Measurements from ENCODE around the gene LGALS4. TPM values are rescaled to one million over a fixed set of nuclear protein-coding genes. Genes with fewer than 3 reads are reported as not detected.
"Not testable (repeated sequence)": the region's sequence is repeated elsewhere in the genome, so short reads cannot be mapped to it uniquely, and the experiment has no call there.

Gene LGALS4
- total RNA-seq, 4 donors from 2014 or later: 1.1 to 2.7 (median 1.9) TPM

GRCh38 chr19:38816131-38816750 lies 3.5 kb upstream of the LGALS4 start:
- no peak overlapping the region for H3K4me3 ChIP-seq (ENCODE audit: low read depth, poor library complexity, severe bottlenecking)
- no peak for TF ChIP-seq POLR2A (IDR thresholded peaks at IDR 0.05)
- TF ChIP-seq CTCF (IDR thresholded peaks at IDR 0.05): no peak
- DNase-seq (ENCODE audit: low spot score in 2 of 2): no peak
- WGBS, 2 donors: 95% methylated on average over 17 to 18 of the region's 18 CpGs
- intact Hi-C loops (cut with DNase I; ENCODE audit: low total_unique reads): no loop called here

- DNase-seq (ENCODE audit: low spot score in 2 of 2): no peak
- H3K4me3 ChIP-seq (ENCODE audit: low read depth, poor library complexity, severe bottlenecking): no peak overlapping the region
- WGBS, 2 donors: 88 to 90% methylated on average over 34 of the region's 34 CpGs
- intact Hi-C loops (cut with DNase I; ENCODE audit: low total_unique reads): no loop called here
- TF ChIP-seq CTCF (IDR thresholded peaks at IDR 0.05) (no peak), POLR2A (IDR thresholded peaks at IDR 0.05) (no peak)
These were observed 2.6 kb upstream of the LGALS4 start for GRCh38 chr19:38815059-38816001.

DNA sequence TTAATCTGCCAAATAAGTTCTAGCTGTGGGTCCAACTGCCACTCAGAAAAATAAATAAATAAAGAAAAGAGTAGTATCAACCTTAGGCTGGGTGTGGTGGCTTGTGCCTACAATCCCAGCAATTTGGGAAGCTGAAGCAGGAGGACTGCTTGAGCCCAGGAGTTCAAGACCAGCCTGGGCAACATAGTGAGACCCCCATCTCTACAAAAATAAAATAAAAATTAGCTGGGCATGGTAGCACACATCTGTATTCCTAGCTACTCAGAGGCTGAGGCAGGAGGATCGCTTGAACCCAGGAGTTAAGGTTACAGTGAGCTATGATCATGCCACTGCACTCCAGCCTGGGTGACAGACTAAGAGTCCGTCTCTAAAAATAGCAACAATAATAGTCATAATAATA lies 1.2 kb upstream of the LGALS4 start:
- WGBS, 2 donors: 84% methylated on average over 2 of the region's 2 CpGs
- DNase-seq (ENCODE audit: low spot score in 2 of 2); H3K4me3 ChIP-seq (ENCODE audit: low read depth, poor library complexity, severe bottlenecking); intact Hi-C loops (cut with DNase I; ENCODE audit: low total_unique reads): not testable (repeated sequence)

GRCh38 chr19:38813323-38813722 lies 578 bp upstream of the LGALS4 start:
- H3K4me3 ChIP-seq (ENCODE audit: low read depth, poor library complexity, severe bottlenecking): no peak overlapping the region
- DNase-seq (ENCODE audit: low spot score in 2 of 2): no peak
- 92% methylated on average over 6 of the region's 6 CpGs for WGBS, 2 donors
- intact Hi-C loops (cut with DNase I; ENCODE audit: low total_unique reads): no loop called here
- no peak for TF ChIP-seq CTCF (IDR thresholded peaks at IDR 0.05)
- no peak for TF ChIP-seq POLR2A (IDR thresholded peaks at IDR 0.05)

DNA sequence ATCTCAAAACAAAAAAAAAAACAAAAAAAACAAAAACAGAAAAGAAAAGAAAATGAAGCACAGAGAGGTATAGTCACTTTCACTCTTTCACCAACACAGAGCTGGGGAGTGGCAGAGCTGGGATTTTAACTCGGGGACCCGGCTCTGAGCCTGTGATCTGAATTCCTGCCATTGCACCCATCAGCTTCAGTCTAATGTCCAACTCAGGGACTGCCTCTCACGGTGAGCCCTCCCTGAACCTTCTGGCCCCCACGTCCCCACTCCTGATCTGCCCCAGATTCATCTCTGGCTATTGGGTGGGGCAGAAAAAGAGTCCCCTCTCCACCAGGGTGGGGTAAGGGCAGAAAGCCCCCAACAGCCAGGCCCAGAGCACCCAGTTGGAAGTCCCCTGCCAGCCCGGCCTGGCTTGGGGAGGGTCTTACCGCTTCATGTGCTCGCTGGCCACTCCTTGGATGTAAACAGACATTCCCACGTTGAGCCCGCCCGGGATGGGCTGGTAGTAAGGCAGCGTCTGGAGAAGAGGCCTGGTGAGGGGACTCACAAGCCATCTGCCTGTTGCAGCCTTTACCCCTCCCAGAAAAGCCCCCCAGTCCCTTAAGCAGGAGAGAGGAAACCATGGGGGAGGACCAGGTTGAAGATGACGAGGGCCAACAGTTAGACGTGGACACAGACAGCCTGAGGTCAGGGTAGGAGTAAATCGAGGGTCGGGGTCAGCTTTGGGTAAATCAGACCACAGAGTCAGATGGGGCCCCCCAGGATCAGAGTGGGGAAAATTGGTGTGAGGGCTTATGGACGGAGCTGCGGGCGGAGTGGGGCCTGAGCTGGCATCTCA lies 520 bp downstream of the LGALS4 start:
- no peak for DNase-seq (ENCODE audit: low spot score in 2 of 2)
- TF ChIP-seq CTCF (IDR thresholded peaks at IDR 0.05) (no peak), POLR2A (IDR thresholded peaks at IDR 0.05) (no peak)
- WGBS, 2 donors: 80 to 88% methylated on average over 18 of the region's 18 CpGs
- H3K4me3 ChIP-seq (ENCODE audit: low read depth, poor library complexity, severe bottlenecking): no peak overlapping the region
- intact Hi-C loops (cut with DNase I; ENCODE audit: low total_unique reads): no loop called here
